DND-41 (cell line): ENCODE data around the gene PARN.
"Not testable (repeated sequence)": the region's sequence is repeated elsewhere in the genome, so short reads cannot be mapped to it uniquely, and the experiment has no call there.

Experiments
- EZH2 ChIP-seq: IDR thresholded peaks from 3 replicates; pipeline ENCODE4 v1.6.1; 2012; ENCODE audit warnings: borderline replicate concordance, low read depth, mild to moderate bottlenecking, moderate library complexity, low read length, inconsistent platforms; ENCODE audit not compliant: severe bottlenecking
- TF ChIP-seq, protein P1 (sequence below): IDR thresholded peaks from 2 replicates; pipeline ENCODE4 v1.5.1; 2012; ENCODE audit warnings: borderline replicate concordance, low read length, moderate library complexity, mild to moderate bottlenecking; ENCODE audit not compliant: poor library complexity, severe bottlenecking; ENCODE audit errors: extremely low read depth

DNA sequence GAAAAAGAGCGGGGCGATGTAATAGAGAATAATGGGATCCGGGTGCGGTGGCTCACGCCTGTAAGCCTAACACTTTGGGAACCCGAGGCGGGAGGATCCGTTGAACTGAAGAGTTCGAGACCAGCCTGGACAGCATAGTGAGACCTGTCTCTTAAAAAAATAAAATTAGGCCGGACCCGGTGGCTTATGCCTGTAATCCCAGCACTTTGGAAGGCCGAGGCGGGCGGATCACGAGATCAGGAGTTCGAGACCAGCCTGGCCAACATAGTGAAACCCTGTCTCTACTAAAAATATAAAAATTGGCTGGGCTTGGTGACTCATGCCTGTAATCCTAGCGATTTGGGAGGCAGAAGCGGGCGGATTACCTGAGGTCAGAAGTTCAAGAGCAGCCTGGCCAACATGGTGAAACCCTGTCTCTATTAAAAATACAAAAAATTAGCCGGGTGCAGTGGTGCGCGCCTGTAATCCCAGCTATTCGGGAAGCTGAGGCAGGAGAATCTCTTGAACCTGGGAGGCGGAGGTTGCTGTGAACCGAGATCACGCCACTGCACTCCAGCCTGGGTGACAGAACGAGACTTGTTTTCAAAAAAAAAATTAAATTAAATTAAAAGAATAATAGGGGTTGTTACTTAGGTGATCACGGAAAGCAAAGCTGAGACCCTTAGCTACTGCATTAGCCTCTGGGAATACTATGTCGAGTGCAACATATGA lies 715 bp upstream of the PARN start:
- TF ChIP-seq, protein P1, sequence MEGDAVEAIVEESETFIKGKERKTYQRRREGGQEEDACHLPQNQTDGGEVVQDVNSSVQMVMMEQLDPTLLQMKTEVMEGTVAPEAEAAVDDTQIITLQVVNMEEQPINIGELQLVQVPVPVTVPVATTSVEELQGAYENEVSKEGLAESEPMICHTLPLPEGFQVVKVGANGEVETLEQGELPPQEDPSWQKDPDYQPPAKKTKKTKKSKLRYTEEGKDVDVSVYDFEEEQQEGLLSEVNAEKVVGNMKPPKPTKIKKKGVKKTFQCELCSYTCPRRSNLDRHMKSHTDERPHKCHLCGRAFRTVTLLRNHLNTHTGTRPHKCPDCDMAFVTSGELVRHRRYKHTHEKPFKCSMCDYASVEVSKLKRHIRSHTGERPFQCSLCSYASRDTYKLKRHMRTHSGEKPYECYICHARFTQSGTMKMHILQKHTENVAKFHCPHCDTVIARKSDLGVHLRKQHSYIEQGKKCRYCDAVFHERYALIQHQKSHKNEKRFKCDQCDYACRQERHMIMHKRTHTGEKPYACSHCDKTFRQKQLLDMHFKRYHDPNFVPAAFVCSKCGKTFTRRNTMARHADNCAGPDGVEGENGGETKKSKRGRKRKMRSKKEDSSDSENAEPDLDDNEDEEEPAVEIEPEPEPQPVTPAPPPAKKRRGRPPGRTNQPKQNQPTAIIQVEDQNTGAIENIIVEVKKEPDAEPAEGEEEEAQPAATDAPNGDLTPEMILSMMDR = not testable (repeated sequence)
- TF ChIP-seq EZH2 = not testable (repeated sequence)
